Measurements from ENCODE around the gene LRRC55.

DNA sequence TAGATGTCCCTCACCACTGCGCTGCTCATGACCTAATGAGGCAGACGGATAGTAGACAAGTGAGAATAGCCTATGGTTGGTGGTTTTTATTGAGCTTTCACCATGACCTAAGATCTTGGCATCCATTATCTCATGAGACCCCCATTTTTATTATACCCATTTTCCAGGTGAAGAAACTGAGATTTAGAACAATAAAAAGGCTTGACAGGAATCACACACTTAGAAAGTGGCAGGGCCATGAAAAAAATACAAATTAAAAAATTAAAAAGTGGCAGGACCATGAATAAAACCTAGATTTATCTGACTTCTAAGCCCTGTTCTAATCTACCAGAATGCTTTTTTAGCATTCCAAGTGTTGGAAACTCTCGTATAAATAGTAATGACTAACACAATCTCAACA is 1.1 kb downstream of the LRRC55 start:
- TF ChIP-seq, protein P1, sequence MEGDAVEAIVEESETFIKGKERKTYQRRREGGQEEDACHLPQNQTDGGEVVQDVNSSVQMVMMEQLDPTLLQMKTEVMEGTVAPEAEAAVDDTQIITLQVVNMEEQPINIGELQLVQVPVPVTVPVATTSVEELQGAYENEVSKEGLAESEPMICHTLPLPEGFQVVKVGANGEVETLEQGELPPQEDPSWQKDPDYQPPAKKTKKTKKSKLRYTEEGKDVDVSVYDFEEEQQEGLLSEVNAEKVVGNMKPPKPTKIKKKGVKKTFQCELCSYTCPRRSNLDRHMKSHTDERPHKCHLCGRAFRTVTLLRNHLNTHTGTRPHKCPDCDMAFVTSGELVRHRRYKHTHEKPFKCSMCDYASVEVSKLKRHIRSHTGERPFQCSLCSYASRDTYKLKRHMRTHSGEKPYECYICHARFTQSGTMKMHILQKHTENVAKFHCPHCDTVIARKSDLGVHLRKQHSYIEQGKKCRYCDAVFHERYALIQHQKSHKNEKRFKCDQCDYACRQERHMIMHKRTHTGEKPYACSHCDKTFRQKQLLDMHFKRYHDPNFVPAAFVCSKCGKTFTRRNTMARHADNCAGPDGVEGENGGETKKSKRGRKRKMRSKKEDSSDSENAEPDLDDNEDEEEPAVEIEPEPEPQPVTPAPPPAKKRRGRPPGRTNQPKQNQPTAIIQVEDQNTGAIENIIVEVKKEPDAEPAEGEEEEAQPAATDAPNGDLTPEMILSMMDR (conservative IDR thresholded peaks at IDR 0.05) = no peak
- no peak for TF ChIP-seq ZFX (IDR thresholded peaks at IDR 0.05)
